Measurements from ENCODE around the gene ANKDD1A.

The ANKDD1A gene

GRCh38 chr15:64909546-64909945, 2.2 kb upstream of the ANKDD1A start:
- TF ChIP-seq CTCF (IDR thresholded peaks at IDR 0.05; ENCODE audit: borderline replicate concordance, insufficient read depth, low read depth, low read length) = no peak
- no peak overlapping the region for H3K4me3 ChIP-seq (ENCODE audit: low read depth, low read length)

- TF ChIP-seq CTCF (IDR thresholded peaks at IDR 0.05; ENCODE audit: borderline replicate concordance, insufficient read depth, low read depth, low read length) = no peak
- H3K4me3 ChIP-seq (ENCODE audit: low read depth, low read length) = no peak overlapping the region
These were observed 950 bp downstream of the ANKDD1A start for GRCh38 chr15:64912379-64913325.

GRCh38 chr15:64915518-64916227, 4.0 kb downstream of the ANKDD1A start:
- H3K4me3 ChIP-seq (ENCODE audit: low read depth, low read length) = no peak overlapping the region
- no peak for TF ChIP-seq CTCF (IDR thresholded peaks at IDR 0.05; ENCODE audit: borderline replicate concordance, insufficient read depth, low read depth, low read length)

GRCh38 chr15:64916365-64916764, 4.7 kb downstream of the ANKDD1A start:
- no peak for TF ChIP-seq CTCF (IDR thresholded peaks at IDR 0.05; ENCODE audit: borderline replicate concordance, insufficient read depth, low read depth, low read length)
- H3K4me3 ChIP-seq (ENCODE audit: low read depth, low read length) = no peak overlapping the region

GRCh38 chr15:64917211-64917610, 5.5 kb downstream of the ANKDD1A start:
- no peak for TF ChIP-seq CTCF (IDR thresholded peaks at IDR 0.05; ENCODE audit: borderline replicate concordance, insufficient read depth, low read depth, low read length)
- H3K4me3 ChIP-seq (ENCODE audit: low read depth, low read length) = no peak overlapping the region

GRCh38 chr15:64919721-64920120, 8.0 kb downstream of the ANKDD1A start:
- TF ChIP-seq CTCF (IDR thresholded peaks at IDR 0.05; ENCODE audit: borderline replicate concordance, insufficient read depth, low read depth, low read length) = no peak
- H3K4me3 ChIP-seq (ENCODE audit: low read depth, low read length) = no peak overlapping the region

Data from GM12875 (cell line).